Peyer's patch (tissue), 4 donors: Measurements from ENCODE around the gene PLEKHG2. TPM values are rescaled to one million over a fixed set of nuclear protein-coding genes. Genes with fewer than 3 reads are reported as not detected.

Experiments used
- DNase-seq, 3 donors: peaks; one replicate each; pipeline ENCODE4 v3.0.0-alpha.2; 2017 to 2019
- H3K27ac ChIP-seq, 4 donors: fragments of 200-600 bp; sonication (generic); one replicate each; pipeline ENCODE4 v1.5.1; 2016 to 2019
- H3K27me3 ChIP-seq, 2 donors: fragments of 200-600 bp; sonication (generic); one replicate each; pipeline ENCODE4 v1.5.1; 2019
- H3K36me3 ChIP-seq, 3 donors: fragments of 200-600 bp; sonication (generic); one replicate each; pipeline ENCODE4 v1.5.1; 2016 to 2019
- H3K4me1 ChIP-seq, 4 donors: fragments of 200-600 bp; sonication (generic); one replicate each; pipeline ENCODE4 v1.5.1; 2016 to 2019
- H3K4me3 ChIP-seq, 4 donors: fragments of 200-600 bp; sonication (generic); 1 replicate in 3 of 4; 2 replicates in 1 of 4; pipeline ENCODE4 v1.5.1; 2016 to 2019; ENCODE audit warnings: mild to moderate bottlenecking in 1 of 4
- H3K9me3 ChIP-seq, 4 donors: fragments of 200-600 bp; sonication (generic); one replicate each; pipeline ENCODE4 v1.5.1; 2016 to 2019; ENCODE audit warnings: mild to moderate bottlenecking in 1 of 4
- CTCF ChIP-seq, 6 experiments: fragments of 450-650 bp in 4 of 6; fragments of 200-600 bp in 2 of 6; sonication (generic) in 1 of 6; IDR thresholded peaks; one replicate each; pipeline ENCODE4 v1.5.1; 2017 to 2019; ENCODE audit warnings: antibody characterized with exemption in 6 of 6, mild to moderate bottlenecking in 3 of 6, moderate library complexity in 1 of 6
- POLR2A ChIP-seq, 2 donors: fragments of 450-650 bp; IDR thresholded peaks; one replicate each; pipeline ENCODE4 v1.5.1; 2017; ENCODE audit warnings: antibody characterized with exemption in 2 of 2, mild to moderate bottlenecking in 2 of 2, moderate library complexity in 2 of 2
- small RNA-seq, 2 donors: library from RNA; depleted of rRNA; stranded (forward); fragments of <200 nt; gene quantifications; one replicate each; pipeline ENCODE3, GENCODE V24; 2016
- total RNA-seq, 4 donors: library from RNA; depleted of rRNA; stranded (reverse); fragments of >200 nt; gene quantifications; one replicate each; pipeline ENCODE4 v1.1.0, GENCODE V29; 2016

Gene PLEKHG2
- total RNA-seq, 4 donors from 2014 or later, result 7.7 to 42.1 (median 16.1) TPM

GRCh38 chr19:39475748-39476147 is 63.3 kb downstream of the PLEKHG2 start:
- Histone ChIP-seq H3K27ac (no peak overlapping the region), H3K4me1 (peaks cover 0 to 4% (median 0%) of the 10 kb centered on the region in 4 donors), H3K4me3 (no peak overlapping the region), H3K36me3 (peaks cover 0 to 59% (median 0%) of the 10 kb centered on the region in 3 donors), H3K9me3 (no peaks in the 10 kb centered on the region), H3K27me3 (no peaks in the 10 kb centered on the region)
- TF ChIP-seq POLR2A (IDR thresholded peaks at IDR 0.05), result no peak
- TF ChIP-seq CTCF (IDR thresholded peaks at IDR 0.05), result no peak
- DNase-seq, result no peak

Small RNAs within 50 kb of the gene (small RNA-seq; reads per million reads assigned to genes)
- 0 to 0.06 reads per million in 2 donors for gene MIR4530
- 0 reads per million in 2 donors for gene RN7SL566P

Other genes with a start within 250 kb of the PLEKHG2 start
- 1 to 10 TPM in 1 of 4 donors, not detected in 3; 1.1 TPM for gene NCCRP1, start 215.7 kb upstream of the PLEKHG2 start, total RNA-seq
- not detected for gene SYCN, start 208.4 kb upstream of the PLEKHG2 start, total RNA-seq
- gene IFNL3, start 167.7 kb upstream of the PLEKHG2 start, total RNA-seq, result not detected
- gene IFNL4, start 163.8 kb upstream of the PLEKHG2 start, total RNA-seq, result not detected
- not detected for gene IFNL2, start 144.3 kb upstream of the PLEKHG2 start, total RNA-seq
- gene IFNL1, start 116.3 kb upstream of the PLEKHG2 start, total RNA-seq, result not detected
- under 1 TPM in 3 of 4 donors, not detected in 1; 0.18 to 0.95 (median 0.80) TPM for gene LRFN1, start 91.8 kb upstream of the PLEKHG2 start, total RNA-seq
- 100 to 1,000 TPM in 1 of 4 donors, 1 to 10 TPM in 2, not detected in 1; 3.2 to 131 (median 8.6) TPM for gene GMFG, start 76.6 kb upstream of the PLEKHG2 start, total RNA-seq
- gene SAMD4B, start 70.2 kb upstream of the PLEKHG2 start, total RNA-seq, result 100 to 1,000 TPM in 2 of 4 donors, 10 to 100 TPM in 2; 69.0 to 126 (median 91.8) TPM
- 10 to 100 TPM; 22.2 to 47.3 (median 37.7) TPM for gene PAF1, start 21.6 kb upstream of the PLEKHG2 start, total RNA-seq
- 10 to 100 TPM; 25.4 to 52.8 (median 41.0) TPM for gene MED29, start 21.3 kb upstream of the PLEKHG2 start, total RNA-seq
- gene ZFP36, start 5.8 kb upstream of the PLEKHG2 start, total RNA-seq, result 100 to 1,000 TPM; 183 to 682 (median 309) TPM
- gene RPS16, start 23.3 kb downstream of the PLEKHG2 start, total RNA-seq, result 1,000 to 10,000 TPM in 1 of 4 donors, 100 to 1,000 TPM in 3; 443 to 1,406 (median 686) TPM
- gene SUPT5H, start 32.9 kb downstream of the PLEKHG2 start, total RNA-seq, result 100 to 1,000 TPM in 3 of 4 donors, 10 to 100 TPM in 1; 98.4 to 173 (median 160) TPM
- gene TIMM50, start 68.2 kb downstream of the PLEKHG2 start, total RNA-seq, result 10 to 100 TPM; 25.4 to 61.1 (median 33.2) TPM
- gene DLL3, start 86.3 kb downstream of the PLEKHG2 start, total RNA-seq, result under 1 TPM in 2 of 4 donors, not detected in 2; 0.47 to 0.67 TPM
- gene SELENOV, start 102.5 kb downstream of the PLEKHG2 start, total RNA-seq, result not detected
- gene EID2B, start 120.2 kb downstream of the PLEKHG2 start, total RNA-seq, result 1 to 10 TPM in 2 of 4 donors, under 1 TPM in 1, not detected in 1; 0.35 to 1.7 (median 1.1) TPM
- 10 to 100 TPM in 1 of 4 donors, 1 to 10 TPM in 3; 7.1 to 12.4 (median 8.8) TPM for gene EID2, start 127.5 kb downstream of the PLEKHG2 start, total RNA-seq
- not detected for gene LGALS13, start 189.9 kb downstream of the PLEKHG2 start, total RNA-seq
- gene LGALS16, start 243.2 kb downstream of the PLEKHG2 start, total RNA-seq, result not detected